ENCODE results near the gene PNPLA5.

The PNPLA5 gene

DNA sequence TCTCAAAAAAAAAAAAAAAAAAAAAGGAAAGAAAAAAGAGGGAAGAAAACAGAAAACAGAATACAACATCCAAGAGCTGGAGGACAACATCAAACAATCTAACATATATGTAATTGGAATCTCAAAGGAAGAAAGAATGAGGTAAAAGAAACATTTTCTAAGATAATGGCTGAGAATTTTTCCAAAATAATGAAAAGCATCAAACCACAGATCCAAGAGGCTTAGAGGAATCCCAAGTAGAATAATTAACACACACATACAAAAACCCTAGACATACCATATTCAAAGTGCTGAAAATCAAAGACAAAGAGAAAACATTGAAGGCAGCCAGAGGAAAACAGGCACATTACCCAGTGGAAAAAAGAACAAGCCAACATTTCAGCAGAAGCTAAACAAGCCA lies 34.4 kb downstream of the PNPLA5 start:
- no peak for DNase-seq (ENCODE audit: extremely low read depth in 1 of 2, low read depth in 1 of 2)

DNA sequence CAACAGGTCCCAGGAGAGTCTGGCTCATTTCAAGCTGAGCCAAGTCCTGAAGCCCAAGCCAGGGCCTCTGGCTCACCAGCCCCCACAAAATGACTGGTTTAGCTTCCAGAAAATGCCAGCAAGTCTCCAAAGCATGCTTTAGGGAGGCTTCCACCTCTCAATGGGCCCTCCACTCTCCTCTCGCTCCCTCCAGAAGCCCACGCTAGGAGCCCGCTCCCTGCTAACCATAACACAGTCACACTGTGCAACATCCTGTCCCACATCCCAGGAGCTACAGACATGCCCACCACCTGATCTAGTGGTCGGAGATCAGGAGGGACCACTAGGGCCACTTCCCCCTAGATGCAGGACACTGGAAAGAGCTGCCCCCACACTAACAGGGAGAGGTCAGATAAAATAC lies 36.4 kb downstream of the PNPLA5 start:
- DNase-seq (ENCODE audit: extremely low read depth in 1 of 2, low read depth in 1 of 2) = no peak

DNA sequence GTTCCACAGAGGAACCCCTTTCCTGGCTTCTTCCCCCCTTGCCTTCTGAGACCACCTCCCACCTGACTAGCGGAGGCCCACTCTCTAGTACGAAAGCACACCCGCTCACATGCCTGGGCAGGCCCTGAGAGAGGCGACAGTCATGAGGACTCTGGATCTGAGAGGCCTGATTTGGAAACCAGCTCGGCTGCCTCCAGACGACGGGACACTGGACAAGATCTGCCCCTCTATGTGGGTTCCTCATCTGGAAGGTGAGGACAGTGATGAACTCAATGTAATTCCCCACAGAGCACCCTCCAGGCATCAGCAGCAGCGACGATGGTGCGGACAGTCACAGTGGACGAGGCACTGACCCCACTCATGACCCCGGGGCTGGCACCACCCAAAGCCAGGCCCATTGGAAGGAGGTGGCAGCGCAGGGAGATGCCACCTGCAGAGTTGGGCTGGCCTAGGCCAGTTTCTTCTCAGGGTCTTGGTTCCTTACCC lies 37.0 kb downstream of the PNPLA5 start:
- no peak for DNase-seq (ENCODE audit: extremely low read depth in 1 of 2, low read depth in 1 of 2)

DNA sequence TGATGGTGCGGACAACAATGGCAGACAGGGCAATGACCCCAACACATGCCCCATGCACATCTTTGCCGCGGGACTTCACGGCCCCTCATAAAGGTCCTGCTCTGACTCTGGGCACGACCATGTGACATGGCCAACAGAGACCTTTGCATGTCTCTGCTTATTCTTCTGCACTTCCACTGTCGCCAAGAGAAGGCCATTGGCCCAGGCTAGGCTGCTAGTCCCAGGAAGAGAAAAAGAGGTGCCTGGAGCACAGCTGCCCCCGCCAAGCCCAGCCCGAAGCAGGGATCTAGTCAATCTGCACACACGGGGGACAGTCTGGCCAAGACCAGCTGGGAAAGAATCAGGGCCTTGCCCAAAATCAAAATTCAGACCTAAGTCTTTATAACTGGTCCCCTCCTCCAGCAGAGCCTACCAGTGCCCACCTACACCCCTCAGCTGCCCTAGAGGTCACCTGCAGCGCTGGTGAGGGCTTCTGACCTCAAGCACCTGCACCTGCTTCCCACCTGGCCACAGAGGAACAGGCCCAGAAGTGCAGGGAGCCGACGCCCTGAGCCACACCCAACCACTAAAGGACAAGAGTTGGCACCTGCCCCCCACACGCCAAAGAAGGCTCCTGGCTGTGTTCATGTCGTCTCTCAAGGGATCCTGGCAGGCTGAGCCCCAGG lies 37.6 kb downstream of the PNPLA5 start:
- DNase-seq (ENCODE audit: extremely low read depth in 1 of 2, low read depth in 1 of 2) = no peak

DNA sequence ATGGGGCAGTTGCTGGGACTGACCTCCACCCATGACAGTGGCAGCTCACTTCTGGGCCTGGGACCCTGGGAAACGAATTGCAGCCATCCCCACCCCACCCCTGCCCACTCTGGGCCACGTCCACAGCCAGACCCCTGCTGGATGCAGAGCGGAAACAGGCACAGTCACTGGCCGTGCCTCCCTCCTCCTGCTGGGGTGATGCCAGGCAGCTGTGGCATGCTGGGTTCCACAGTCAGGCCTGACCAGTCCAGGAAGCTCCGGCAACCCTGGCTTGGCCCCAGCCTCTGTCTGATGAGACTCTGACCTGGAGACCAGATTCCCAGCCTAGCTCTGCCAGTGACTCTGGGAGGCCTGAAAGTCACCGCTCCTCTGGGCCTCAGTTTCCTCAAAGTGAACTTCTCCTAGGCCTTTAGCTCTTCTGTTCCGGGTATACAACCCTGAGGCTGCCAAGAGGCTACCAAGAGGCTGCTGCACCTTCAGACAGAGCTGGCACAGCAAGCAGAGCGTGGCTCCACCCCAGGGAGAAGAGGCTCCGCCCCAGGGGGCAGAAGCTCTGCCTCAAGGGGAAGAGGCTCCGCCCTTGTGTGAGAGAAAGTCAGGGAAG lies 38.4 kb downstream of the PNPLA5 start:
- DNase-seq (ENCODE audit: extremely low read depth in 1 of 2, low read depth in 1 of 2) = no peak

DNA sequence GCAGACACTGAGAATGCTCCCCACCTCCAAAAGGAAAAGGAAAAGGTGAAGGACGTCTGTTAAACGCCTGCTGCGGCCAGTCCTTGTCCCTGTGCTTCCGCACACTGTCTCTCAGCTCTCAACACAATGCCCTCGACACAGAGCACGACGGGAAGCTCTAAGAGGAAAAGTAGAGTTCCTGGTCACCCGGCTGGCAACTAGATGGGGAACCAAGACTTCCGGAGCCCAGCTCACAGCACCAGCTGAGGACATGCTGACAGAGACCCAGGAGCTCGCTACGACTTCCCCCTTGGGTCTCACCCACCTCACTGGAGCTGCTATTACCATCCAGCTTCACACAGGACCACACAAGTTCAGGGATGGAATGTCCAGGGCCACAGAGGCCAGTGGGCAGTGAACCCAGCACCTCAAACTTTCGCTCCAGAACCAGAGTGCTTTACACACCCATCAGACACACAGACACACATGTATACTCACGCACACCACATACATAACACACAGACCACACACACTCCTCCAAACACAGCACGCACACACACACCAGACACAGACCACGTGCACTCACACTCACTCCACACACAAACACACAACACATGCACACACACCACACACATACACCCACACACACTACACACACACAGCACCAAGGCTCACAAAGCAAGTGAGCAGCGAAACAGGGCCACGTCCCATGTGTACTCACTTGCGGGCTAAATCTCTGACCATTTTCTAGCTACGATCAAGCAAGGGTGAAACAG lies 39.1 kb downstream of the PNPLA5 start:
- no peak for DNase-seq (ENCODE audit: extremely low read depth in 1 of 2, low read depth in 1 of 2)

DNA sequence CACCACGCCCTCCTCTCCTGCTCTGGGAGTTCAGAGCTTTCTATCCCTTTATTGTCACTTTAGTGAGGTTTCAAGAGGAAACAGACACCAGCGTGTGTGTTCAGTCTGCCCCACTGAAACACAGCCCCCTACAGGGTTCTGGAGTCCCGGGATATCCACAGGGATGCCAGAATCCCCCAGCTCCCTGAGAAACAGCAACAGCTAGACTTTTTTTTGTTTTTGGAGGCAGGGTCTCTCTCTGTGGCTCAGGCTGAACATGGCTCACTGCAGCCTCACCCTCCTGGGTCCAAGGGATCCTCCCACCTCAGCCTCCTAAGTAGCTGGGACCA lies 39.9 kb downstream of the PNPLA5 start:
- DNase-seq (ENCODE audit: extremely low read depth in 1 of 2, low read depth in 1 of 2) = no peak

DNA sequence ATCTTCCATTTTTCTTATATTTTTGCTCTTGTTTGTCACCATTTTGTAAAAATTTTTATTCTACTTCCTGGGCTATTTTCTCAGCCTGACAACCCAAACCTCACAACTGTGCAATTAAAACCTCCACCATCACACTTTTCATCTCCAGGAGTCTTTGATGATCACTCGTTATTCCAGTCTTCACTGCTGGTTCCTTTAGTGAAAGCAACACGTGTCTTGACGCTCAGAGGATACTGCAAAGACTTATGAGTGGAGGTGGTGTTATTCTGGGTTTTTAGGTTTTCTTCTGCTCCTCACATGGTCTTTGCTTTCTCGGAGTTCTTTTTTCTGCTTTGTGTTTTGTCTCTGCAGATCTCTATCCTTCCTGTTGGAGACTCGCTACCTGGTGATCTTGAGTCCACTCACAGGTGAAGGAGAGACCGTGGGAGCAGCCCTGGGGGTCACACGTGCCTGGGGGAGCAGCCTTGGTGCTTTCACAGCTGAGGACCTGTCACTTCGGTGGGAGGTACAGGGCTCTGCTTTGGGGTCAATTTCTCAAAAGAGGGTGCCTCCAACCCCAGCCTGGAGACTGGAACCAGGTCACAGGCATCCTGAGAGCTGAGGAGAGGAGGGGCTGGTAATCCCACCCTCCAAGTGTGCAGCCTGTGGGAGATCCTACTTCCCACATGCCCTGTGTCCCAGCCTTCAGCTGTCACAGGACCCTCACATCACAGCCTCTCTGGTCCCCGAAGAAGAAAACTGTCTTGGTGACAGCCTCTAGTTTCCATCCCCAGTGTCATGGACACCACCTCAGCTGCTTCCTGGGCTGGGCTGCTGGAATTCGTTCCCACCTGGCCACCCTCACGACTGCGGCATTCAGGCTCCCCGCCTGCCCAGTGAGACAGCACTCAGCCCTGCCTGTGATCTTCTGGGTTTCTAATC lies 40.5 kb downstream of the PNPLA5 start:
- no peak for DNase-seq (ENCODE audit: extremely low read depth in 1 of 2, low read depth in 1 of 2)

DNA sequence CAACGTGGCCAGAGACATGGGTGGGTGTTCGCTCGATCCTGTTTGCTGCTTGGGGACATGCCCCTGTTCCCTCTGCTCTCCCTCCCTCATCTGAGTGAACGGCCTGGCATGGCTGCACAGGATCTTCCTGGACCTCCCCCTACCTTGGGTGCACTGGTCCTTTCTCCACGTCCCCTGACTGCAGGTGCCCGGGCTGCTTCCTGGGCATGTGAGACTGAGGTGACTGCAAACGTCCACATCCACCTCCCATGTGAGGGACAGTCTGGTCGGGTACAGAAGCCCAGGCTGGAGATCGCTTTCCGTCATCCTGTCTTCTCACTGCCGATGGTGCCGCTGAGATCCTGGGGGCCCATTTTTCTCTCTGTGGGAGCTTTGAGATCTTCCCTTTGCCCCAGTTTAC lies 41.3 kb downstream of the PNPLA5 start:
- no peak for DNase-seq (ENCODE audit: extremely low read depth in 1 of 2, low read depth in 1 of 2)

DNA sequence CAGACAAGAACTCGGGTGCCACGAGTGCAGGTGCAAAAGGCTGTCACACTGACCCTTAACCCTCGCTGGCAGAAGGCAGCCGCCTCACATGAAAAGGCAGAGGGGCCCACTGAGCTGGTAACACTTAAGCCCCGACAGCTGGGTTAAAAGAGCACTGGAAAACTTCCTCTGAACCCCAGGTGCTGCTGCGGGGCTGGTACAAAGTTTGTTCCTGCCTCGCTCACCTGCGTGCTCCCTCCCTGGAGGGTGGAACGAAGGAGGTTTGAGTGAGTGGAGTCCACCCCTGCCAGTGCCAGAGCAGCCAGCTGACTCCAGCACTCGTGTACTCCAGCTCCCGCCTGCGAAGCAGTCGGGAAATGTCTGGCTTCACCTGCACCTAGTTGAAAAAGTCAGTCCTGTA lies 42.1 kb downstream of the PNPLA5 start:
- DNase-seq (ENCODE audit: extremely low read depth in 1 of 2, low read depth in 1 of 2) = no peak

DNA sequence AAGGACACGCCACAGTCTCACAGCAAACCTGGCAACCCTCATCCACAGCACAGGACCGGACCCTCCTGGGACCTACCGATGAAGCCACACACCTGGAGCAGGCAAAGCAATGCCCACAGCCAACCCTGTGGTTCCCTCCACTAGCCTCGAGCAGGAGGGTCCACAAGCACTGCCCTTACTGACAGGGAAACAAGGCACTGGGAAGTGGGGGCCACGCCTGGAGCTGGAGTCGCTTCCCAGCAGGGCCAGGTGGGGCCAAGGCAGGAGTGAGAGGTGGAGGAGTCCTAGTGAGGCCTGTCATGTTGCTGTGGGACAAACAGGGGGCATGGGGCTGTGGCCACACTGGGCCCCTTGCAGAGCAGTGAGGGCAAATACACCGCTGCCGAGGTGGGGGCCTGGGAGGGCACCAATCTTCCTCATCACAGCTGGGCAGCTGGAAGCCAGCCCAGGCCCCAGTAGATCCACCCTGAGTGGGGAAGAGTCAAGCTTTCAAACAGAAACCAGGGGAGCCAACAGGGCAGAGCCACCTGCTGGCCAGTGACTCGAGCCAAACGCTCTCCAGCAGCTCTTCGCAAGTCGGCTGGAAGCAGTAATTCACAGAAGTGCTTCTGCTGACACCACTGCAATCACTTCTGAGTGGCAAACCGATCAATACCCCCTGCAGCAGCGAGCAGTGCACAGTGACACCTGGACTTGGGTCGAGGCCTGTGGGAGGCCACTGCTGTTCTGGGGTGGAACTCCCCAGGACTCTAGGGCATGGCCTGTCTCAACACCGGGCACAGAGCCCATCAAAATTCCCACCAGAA lies 43.2 kb downstream of the PNPLA5 start:
- DNase-seq (ENCODE audit: extremely low read depth in 1 of 2, low read depth in 1 of 2) = no peak

DNA sequence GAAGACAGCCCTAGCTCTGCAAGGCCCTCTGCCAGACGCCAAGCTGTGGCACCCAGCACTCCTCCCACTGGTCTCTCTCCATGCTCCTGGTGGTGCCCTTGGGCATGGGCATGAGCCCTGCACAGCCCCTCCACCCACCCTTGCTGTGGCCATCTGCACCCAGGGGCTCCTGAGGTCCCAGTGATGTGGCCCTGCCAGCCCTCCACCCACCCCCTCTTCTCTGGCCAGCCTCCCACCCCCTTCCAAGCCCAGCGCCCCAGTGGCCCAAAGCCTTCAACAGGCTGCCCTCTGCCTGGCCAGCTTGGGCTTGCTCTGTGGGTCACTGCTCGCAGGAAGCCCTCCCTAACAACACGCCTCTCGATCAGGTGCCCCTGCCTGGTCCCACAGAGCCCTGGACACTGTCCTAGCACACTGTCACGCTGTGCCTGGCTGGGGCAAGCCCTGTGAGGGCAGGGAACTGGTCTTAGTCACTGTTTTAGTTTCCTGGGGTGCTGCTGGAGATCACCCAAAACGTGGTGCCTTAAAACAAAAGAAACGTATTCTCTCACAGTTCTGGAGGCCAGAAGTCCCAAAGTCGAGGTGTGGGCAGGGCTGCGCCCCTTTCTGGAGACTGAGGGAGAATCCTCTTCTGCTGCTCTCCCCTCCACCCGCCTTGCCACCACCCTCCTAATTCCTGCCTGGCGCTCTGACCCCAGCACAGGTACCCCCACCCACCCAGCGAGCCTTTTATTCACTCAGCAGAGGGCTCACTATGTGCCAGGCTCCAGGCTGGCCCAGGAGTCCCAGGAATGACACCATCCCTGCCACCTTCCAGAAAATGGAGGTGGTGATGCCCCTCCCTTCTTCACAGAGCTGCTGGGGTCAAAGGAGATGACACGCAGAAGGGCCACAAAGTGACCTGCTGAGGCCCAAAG lies 44.2 kb downstream of the PNPLA5 start:
- no peak for DNase-seq (ENCODE audit: extremely low read depth in 1 of 2, low read depth in 1 of 2)

DNA sequence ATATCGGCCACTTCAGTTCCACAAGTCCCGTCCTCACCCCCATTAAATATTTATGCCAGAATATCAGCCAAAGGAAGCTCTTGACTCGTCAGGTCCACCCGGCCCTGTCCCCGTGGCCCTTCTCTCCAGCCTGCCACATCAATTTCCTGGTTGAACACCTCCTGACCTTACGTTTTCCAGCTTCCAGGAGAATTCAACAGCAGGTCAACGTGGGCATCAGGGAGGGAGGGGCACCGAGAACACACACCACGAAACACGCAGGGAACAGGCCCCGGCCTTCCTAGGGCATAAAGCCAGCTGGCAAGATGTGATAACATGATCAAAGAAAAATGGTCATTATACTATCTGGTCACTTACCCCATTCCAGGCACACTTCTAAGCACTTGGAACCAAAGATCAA lies 44.8 kb downstream of the PNPLA5 start:
- DNase-seq (ENCODE audit: extremely low read depth in 1 of 2, low read depth in 1 of 2) = no peak

DNA sequence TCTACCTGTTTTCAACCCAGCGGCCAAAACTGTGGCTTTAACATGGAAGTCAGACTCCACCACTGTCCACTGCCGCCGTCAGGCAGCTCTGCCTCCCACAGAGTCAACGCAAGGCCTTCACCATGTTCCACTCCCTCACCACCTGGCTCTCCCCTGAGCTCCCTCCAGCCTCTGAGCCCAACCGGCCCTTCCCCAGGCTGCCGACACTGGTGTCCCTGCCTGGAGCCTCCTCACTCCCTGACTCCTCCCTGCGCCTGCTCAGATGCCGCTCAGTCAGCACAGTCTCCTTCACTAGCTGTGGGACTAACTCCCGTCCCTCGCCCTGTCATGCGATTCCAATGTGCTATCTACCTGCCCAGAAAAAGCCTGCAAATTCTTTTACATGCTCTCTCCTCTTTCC lies 45.8 kb downstream of the PNPLA5 start:
- no peak for DNase-seq (ENCODE audit: extremely low read depth in 1 of 2, low read depth in 1 of 2)

DNA sequence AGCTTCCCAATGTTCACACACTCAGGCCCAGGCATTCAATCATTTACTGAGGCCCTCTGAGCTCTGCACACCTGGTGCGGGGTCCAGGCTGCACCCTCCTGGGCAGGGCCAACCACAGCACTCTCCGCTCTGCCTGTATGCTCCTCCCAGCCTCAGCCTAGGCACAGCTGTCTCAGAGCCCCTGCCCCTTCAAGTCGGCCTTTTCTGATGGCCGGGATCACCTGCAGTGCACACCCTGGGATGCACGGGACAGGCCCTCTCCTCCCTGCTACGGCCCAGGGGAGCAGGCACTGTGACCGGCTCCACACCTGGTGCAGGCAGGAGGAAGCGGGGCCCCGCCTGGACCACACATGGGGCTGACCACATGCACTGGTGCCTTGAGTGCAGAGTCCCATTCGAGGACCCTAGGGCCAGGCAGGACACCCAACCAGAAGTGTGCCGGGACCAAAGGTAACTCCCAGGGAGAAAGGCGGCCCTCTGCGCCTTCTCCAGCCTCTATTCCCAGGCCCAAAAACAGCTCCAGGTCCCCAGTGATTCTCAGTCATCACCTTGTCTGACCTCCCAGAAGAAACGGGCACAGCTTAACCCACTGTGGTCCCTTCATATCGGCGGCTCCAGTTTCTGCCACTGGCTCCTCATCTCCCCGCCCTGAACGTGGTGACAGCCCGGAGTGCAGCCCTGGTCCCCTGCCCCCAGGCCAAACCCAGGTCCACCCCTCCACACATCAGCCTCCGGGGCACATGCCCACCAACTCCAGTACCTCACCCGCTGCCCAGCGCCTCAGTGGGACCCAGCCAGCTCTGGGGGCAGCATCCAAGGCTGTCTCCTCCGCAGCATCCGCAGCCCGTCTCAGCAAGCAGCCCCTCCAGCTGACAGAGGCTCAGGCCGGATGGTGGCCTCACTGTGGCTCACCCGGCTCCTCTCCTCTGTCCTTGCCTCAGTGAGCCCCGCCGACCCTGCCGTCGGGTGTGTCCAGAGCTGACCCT lies 47.0 kb downstream of the PNPLA5 start:
- DNase-seq (ENCODE audit: extremely low read depth in 1 of 2, low read depth in 1 of 2) = no peak

DNA sequence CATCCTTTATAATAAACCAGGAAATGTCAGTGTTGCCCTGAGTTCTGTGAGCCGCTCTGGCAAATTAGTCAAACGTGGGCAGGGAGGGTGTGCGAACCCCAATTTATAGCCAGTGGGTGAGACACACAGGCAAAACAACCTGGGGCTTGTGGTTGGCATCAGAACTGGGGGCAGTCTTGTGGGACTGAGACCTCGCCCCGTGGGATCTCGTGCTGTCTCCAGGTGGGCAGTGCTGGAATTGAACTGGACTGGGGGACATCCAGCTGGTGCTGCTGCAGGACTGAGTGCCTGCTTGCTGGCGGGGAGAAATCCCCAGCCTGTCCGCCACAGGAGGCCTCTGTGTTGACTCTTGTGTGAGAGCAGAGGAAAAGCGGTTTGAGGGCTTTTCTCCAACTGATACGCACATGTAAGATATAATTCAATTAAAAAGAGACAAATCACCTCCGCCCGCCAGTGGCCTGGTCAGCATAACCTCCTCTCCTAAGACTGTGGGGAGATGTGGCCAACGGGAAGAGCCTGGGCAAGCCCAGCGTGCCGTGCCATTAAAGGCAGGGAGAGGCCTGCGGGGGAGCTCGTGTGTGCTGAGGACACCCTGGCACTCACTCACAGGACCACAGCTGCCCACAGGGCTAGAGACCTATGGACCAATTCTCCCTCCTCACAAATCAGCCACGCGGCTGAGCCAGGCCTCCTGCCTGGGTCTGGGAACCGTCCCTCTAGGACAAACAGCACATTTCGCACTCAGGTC lies 47.9 kb downstream of the PNPLA5 start:
- no peak for DNase-seq (ENCODE audit: extremely low read depth in 1 of 2, low read depth in 1 of 2)

DNA sequence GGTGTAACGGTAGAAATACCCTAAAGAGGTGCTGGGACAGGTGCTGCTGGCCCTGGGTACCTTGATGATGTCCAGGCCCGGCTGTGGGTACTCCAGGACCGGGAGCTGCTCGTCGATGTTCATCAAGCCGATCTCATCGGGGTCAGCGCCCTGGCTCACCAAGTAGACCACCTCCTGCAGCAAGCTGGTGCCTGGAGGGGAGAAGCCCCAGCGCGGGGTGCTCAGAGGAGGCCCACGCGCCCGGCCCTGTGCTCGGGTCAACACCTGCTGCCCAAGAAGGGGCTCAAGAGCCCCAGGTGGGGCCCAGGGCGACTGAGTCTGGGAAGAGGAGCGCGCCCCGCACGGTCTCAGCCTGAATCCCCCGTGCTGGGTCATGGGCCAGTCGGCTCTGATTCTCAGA lies 50.1 kb downstream of the PNPLA5 start:
- DNase-seq (ENCODE audit: extremely low read depth in 1 of 2, low read depth in 1 of 2) = no peak

DNA sequence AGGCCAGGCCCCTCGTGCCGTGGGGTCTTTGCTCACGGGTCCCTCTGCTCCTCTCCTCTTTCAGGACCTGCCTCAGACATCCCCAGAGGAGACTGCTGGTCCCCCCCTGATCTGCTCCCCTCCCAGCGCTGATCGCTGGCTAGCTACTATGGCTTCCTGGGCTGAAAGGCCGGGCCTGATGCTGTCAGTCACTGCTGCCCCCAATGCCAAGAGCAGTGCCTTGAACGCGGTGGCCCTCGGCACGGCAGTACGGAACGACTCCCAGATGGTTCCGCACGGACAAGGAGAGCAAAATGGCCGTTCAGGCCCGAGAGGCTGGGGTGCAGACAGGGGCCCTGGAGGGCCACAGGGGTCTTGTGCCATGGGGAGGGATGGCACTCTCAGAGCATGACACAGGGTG lies 51.0 kb downstream of the PNPLA5 start:
- no peak for DNase-seq (ENCODE audit: extremely low read depth in 1 of 2, low read depth in 1 of 2)

Measured in stimulated activated CD8-positive, alpha-beta memory T cell treated with anti-CD3 and anti-CD28 coated beads, Interleukin-7, amount 100 ng/mL, for 48 hours (primary cell).